Glomerular visceral epithelial cell (primary cell): ENCODE results near the gene CLBA1.

Experiments used
- DNase-seq: peaks from one replicate; pipeline ENCODE4 v3.0.0-alpha.2; 2016; ENCODE audit errors: extremely low spot score

CLBA1 gene

GRCh38 chr14:105005329-105005928 is 19.8 kb downstream of the CLBA1 start:
- DNase-seq = no peak

- DNase-seq = no peak
Measured at GRCh38 chr14:105005929-105006830, 20.6 kb downstream of the CLBA1 start.

- DNase-seq = no peak
Measured at GRCh38 chr14:105006831-105007592, 21.4 kb downstream of the CLBA1 start.

GRCh38 chr14:105007593-105008264 is 22.1 kb downstream of the CLBA1 start:
- no peak for DNase-seq

- DNase-seq = no peak
Measured at GRCh38 chr14:105010106-105010505, 24.5 kb downstream of the CLBA1 start.

- no peak for DNase-seq
Measured at GRCh38 chr14:105010891-105011291, 25.3 kb downstream of the CLBA1 start.

GRCh38 chr14:105011312-105011990 is 25.9 kb downstream of the CLBA1 start:
- DNase-seq = no peak

- no peak for DNase-seq
Measured at GRCh38 chr14:105012171-105012985, 26.8 kb downstream of the CLBA1 start.

- peak; percentile 62 for DNase-seq
Measured at GRCh38 chr14:105013150-105013785, 27.7 kb downstream of the CLBA1 start.

- no peak for DNase-seq
Measured at GRCh38 chr14:105014032-105014431, 28.4 kb downstream of the CLBA1 start.

- DNase-seq = no peak
Measured at GRCh38 chr14:105014631-105015030, 29.0 kb downstream of the CLBA1 start.

GRCh38 chr14:105015242-105015641 is 29.7 kb downstream of the CLBA1 start:
- DNase-seq = no peak

- DNase-seq = no peak
Measured at GRCh38 chr14:105015905-105016304, 30.3 kb downstream of the CLBA1 start.

GRCh38 chr14:105018414-105018813 is 32.8 kb downstream of the CLBA1 start:
- DNase-seq = no peak

- peak; percentile 46 for DNase-seq
Measured at GRCh38 chr14:105019861-105020814, 34.5 kb downstream of the CLBA1 start.

- peak; percentile 98 for DNase-seq
Measured at GRCh38 chr14:105020815-105021655, 35.4 kb downstream of the CLBA1 start, which contains the start of gene CDCA4. TSS of gene CDCA4 (minus strand) at chr14:105021083. CDS start at chr14:105011929, 9,154 bp downstream.

GRCh38 chr14:105021656-105022275 is 36.2 kb downstream of the CLBA1 start:
- peak; percentile 66 for DNase-seq
